HG03354 (cell line): ENCODE results near the gene PSMA1.

Experiments used
- ATAC-seq: cut with Tn5 transposase; IDR thresholded peaks from one replicate; pipeline ENCODE4 v1.9.1; 2021; ENCODE audit warnings: mild to moderate bottlenecking; ENCODE audit not compliant: unreplicated experiment, poor library complexity, severe bottlenecking

Gene PSMA1

DNA sequence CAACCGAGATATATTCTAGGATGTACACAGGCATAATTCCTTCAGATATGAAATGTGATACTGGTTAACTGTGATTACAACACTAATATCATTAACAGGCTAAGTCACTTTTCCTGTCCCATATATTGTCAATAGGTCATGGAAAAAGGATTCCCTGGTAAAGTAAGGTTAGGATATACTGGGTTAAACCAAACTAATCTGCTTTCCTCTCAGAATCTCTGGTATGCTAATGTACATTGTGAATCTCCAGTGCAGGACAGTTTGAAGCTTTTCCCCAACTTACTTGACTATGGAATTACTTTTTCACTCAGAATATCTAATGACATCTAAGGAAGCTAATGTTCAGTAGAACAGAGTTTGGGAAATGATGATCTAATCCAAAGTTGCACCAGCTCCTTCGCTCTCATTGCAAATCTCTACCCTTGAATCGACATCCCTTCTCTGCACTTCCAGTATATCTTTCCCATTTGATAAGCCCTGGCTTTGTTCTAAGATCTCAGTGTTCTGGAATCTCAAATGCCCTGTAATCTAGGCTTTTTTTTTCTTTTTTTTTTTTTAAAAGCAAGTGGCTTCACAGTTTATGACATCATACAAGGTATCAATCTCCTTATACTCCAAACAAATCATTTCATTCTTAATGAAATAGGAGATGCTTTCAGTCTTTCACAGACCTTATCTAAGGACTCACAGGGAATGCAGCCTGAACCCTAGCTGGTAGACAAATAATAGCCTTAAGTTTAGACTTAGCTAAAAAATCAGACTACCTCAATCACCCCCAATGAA, 64.3 kb downstream of the PSMA1 start:
- ATAC-seq = no peak
